ENCODE data around the gene BANP.
"Not testable (repeated sequence)": the region's sequence is repeated elsewhere in the genome, so short reads cannot be mapped to it uniquely, and the experiment has no call there.

BANP gene

DNA sequence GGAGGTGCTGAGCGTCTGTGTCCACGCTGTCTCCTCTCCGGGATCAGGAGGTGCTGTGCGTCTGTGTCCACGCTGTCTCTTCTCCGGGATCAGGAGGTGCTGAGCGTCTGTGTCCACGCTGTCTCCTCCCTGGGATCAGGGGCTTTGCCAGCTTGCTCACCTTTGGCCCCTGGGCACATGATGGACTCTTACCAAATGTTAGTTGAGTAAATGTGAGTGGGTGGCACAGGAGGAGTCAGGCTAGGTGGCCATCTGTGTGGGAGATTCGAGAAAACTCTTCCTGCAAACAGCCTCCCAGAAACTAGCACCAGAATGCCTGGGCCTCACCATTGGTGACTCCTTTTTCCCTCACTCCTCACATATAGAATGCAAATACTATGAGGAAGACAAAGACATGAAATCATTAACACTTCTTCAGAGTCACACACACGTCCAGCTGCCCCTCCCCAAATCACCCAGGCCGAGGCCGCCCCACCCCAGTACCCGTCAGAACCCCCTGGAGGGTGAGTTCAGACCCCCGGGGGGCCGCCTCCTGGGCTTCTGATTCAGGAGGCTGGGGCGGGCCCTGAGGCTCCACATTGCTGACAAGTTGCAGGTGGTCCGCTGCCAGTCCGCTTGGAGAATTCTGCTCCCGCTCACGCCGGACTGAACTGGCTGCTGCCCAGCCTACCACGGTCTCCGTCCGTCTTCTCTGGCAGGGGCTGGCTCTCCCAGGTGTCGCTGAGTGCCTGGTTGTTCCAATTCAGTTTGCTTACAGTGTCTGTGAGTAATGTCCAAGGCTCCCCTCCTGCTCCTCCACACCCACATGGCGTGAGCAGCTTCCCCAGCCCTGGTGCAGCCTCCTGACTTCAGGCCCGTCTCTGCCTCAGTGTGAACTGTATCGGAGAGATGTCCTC is 158.7 kb downstream of the BANP start:
- not testable (repeated sequence) for DNase-seq

DNA sequence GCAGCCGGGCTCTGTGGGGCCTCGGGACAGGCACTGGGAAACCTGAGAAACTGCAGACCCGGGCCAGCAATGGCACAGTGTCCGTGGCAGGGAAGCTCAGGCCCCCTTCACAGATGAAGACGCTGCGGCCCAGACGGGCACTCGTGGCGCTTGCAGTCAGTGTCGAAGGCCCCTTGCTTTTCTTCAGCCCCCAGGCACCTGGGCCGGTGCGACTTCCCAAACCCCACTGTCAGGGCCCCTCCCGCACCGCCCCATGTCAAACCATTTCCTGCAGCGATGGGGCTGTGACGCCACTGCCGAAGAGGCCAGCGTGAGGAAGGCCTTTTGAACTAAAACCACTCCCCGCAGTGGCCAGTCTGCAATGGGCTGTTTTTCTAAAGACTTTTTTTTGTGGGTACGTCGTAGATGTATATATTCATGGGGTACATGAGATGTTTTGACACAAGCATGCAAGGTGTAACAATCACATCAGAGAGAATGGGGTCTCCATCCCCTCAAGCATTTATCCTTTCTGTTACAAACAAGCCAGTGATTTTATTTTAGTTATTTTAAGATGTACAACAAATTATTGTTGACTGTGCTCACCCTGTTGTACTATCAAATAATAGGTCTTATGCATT is 159.8 kb downstream of the BANP start:
- not testable (repeated sequence) for DNase-seq

DNA sequence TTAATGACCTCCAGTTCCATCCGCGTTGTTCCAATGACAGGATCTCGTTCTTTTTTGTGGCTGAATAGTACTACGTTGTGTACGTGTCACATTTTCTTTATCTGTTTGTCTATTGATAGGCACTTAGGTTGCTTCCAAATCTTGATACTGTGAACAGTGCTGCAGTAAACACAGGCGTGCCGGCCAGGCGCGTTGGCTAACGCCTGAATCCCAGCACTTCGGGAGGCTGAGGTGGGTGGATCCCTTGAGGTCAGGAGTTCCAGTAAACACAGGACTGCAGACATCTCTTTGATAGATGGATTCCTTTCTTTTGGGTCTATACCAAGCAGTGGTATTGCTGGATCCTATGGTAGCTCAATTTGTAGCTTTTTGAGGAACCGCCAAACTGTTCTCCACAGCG is 160.7 kb downstream of the BANP start:
- not testable (repeated sequence) for DNase-seq

DNA sequence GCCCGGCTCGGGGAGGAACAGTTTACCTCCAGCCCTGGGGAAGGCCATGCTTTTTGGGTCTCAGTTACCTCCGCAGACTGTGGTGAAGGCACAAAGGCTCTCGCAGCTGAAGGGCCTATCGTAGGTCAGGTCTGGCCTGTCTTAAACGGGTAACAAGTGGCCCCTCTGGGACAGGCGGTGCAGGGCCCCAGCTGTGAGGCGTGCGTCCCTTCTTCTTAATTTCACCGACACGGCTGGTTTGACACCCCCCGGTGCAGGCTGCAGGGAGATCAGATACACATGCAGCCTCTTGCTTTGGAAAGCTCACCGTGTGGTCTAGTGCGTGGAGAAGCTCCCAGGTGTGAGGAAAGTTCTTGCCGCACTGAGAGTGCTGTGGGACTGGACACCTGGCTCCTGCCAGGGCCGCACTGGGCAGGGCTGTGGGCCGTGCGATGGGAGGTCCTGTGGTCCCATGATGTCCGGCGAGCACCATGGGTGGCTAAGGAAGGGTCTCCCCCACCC is 162.4 kb downstream of the BANP start:
- DNase-seq: no peak

DNA sequence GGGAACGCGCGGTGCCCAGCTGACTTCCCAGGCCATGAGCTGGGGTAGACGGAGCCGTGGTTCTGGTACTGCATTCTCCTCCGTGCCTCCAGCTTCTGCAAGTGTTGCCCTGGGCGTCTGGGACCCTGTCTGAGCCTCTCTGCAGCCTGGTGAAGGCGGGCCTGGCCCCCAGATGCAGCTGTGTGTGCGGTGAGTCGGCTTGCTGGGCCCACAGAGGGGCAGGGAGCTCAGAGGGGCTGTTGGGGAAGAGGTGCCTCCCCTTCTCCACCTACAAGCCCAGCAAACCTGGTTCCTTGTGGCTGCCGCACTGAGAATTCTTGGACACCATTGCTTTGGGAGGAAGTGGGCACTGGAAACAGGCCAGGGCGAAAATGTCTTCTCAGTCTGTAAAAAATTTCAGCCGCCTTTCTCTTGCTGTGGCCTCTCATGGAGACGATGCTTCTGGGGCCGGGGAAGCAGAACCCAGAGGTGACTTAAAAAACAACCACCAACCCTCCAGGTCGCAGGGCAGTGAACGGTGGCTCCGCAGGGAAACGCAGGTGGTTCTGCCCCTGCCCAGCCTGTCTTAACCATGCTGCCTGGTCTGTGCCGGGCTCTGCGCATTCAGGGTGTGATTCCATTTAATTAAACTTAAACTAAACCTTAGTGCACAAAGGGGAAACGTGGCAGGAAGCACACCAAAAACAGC is 163.5 kb downstream of the BANP start:
- not testable (repeated sequence) for DNase-seq

GRCh38 chr16:88116121-88116520 is 164.9 kb downstream of the BANP start:
- DNase-seq: no peak

GRCh38 chr16:88117476-88117868 is 166.2 kb downstream of the BANP start:
- no peak for DNase-seq

DNA sequence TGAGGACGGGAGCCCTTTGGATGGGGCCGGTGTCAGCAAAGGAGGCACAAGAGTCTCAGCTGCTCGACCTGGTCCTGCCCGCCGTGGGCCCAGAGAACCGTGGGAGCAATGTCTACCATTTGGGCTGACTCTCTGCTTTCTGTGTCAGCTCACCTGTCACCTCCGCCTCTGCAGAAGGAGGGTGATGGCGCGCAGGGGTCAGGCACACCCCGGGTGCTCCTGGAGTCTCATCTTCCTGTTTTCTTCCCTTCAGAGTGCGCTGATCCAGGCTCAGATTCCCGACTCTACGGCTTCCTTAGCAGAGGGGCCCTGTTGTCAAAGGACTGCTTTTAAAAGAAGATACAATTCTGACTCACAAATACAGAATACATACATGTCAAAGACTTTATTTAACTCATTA is 167.1 kb downstream of the BANP start:
- DNase-seq: no peak

DNA sequence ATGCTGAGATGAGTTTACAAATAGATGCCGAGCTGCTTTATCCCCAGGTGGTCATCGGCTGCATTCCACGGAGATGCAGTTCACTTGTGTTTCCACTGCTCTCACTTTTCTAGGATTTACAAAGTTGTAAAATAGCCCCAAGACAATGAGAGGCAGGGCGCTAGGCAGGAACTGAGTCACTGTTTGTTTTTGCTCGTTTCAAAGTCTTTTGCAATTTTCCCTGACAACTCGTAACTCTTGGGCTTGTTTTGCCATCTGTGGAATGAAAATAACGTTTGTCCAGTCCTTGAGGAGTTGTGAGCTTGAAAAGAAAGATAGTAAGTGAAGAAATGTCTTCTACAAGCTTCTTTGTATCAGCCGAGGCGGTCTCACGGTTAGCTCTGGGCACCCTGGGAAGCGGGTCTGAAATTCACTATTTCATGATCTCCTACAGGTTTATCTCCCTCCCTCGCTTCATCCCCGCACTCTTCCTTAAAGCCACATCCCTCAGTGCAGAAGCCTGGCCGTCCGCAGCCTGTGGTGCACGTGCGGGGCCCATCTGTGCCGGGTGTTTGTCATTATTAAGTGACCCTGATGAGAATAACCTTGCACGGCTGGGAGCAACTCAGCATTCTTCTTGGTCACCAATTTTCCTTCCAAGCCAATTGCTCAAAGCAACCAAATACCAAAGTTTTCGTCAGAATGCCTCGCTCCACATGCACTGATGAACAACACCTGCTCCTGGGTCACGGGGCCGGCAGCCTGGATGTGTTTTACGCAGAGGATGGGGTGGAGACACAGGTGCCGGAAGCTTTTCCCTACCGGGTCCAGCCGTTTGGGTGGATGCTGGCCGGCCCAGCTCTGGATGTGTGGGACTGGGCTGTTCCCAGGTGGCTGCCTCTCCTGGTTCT is 167.9 kb downstream of the BANP start:
- DNase-seq: not testable (repeated sequence)

GRCh38 chr16:88119881-88120751 is 168.9 kb downstream of the BANP start:
- not testable (repeated sequence) for DNase-seq

DNA sequence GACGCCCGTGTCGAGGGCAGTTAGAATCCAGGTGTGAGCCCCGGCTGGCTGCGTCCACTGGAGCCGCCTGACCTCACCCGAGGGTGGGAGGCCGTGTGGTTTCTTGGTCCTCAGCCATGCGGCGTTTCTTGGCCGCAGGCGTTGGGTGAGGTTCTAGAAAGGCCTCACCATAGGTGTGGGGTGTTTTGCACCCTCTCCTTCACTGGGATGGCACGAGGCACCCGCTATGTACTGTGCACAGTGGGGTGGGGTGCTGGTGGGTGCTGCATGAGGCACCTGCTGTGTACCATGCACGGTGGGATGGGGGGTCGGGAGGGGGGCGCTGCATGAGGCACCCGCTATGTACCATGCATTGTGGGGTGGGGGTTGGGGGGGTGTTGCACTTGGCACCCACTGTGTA is 169.6 kb downstream of the BANP start:
- DNase-seq: no peak

- not testable (repeated sequence) for DNase-seq
Measured at GRCh38 chr16:88121391-88121790, 170.2 kb downstream of the BANP start.

GRCh38 chr16:88121886-88122580 is 170.8 kb downstream of the BANP start:
- no peak for DNase-seq
